HCT116 (cell line): ENCODE data around the gene LPCAT2. TPM values are rescaled to one million over a fixed set of nuclear protein-coding genes. Genes with fewer than 3 reads are reported as not detected.
A peak's percentile ranks its signal among the peaks of the same experiment; 100 is the strongest.

Experiments
- ATAC-seq: fragments of 200-7000 bp; cut with Tn5 transposase; 2 replicates; pipeline ENCODE4 v1.9.1; 2020; ENCODE audit warnings: mild to moderate bottlenecking, moderate library complexity
- BruUV-seq: library from RNA; stranded (reverse); fragments of 400-500 nt; replicated peaks from 2 replicates; lab custom pipeline; 2021; lab: Mats Ljungman, UMichigan
- CTCF ChIA-PET: fragments of 300-600 bp; sonication (Branson Sonifier 250); formaldehyde crosslinking; loops from one replicate; lab custom pipeline; 2021; ENCODE audit warnings: antibody characterized with exemption; lab: Charles Lee
- POLR2A ChIA-PET: fragments of 300-600, 350-600 bp; sonication (Branson Sonifier 250); formaldehyde crosslinking; loops from one replicate; lab custom pipeline; 2021; ENCODE audit warnings: antibody characterized with exemption; lab: Charles Lee
- RAD21 ChIA-PET, 2 experiments: fragments of 300-600 bp; sonication (Branson Sonifier 250); formaldehyde crosslinking; loops; one replicate each; lab custom pipeline; 2023; ENCODE audit warnings: low total read pairs in 2 of 2; ENCODE audit not compliant: uncharacterized antibody in 2 of 2, unreplicated experiment in 2 of 2, low non-redundant PET in 1 of 2; lab: Charles Lee
- DNase-seq: peaks from one replicate; pipeline ENCODE4 v3.0.0-alpha.2; 2010; ENCODE audit warnings: low read depth, low spot score
- H2AFZ ChIP-seq: fragments of 200-600 bp; shearing (Covaris generic), sonication (generic); 2 replicates; pipeline ENCODE4 v1.6.1; 2017; ENCODE audit warnings: low read depth, mixed run types, mixed read lengths, antibody characterized with exemption, low read length; ENCODE audit not compliant: poor library complexity, severe bottlenecking
- H3K27ac ChIP-seq: 2 replicates; pipeline ENCODE4 v1.5.1; 2012; ENCODE audit warnings: low read depth, low read length
- H3K27me3 ChIP-seq: fragments of 200-600 bp; sonication (generic); 2 replicates; pipeline ENCODE4 v1.6.1; 2016; ENCODE audit warnings: mixed run types, low read length, mixed read lengths; ENCODE audit not compliant: insufficient read depth
- H3K36me3 ChIP-seq, 2 experiments: fragments of 200-500 bp in 1 of 2; fragments of 200-600 bp in 1 of 2; sonication (Bioruptor generic) in 1 of 2; sonication (generic) in 1 of 2; 2 replicates each; pipeline versions ENCODE4 v1.5.1 to v1.6.1; 2014 to 2016; ENCODE audit warnings: low read length in 2 of 2, inconsistent platforms in 1 of 2, mixed read lengths in 1 of 2, mixed run types in 1 of 2; ENCODE audit not compliant: insufficient read depth in 2 of 2, control insufficient read depth in 1 of 2
- H3K4me1 ChIP-seq, 2 experiments: fragments of 200-600 bp in 1 of 2; sonication (generic) in 1 of 2; 2 replicates each; pipeline versions ENCODE4 v1.5.1 to v1.6.1; 2012 to 2017; ENCODE audit warnings: low read length in 2 of 2, inconsistent platforms in 1 of 2, mild to moderate bottlenecking in 1 of 2, mixed read lengths in 1 of 2, mixed run types in 1 of 2, moderate library complexity in 1 of 2; ENCODE audit not compliant: insufficient read depth in 2 of 2, control insufficient read depth in 1 of 2
- H3K4me2 ChIP-seq: fragments of 200-600 bp; sonication (generic); 2 replicates; pipeline ENCODE4 v1.6.1; 2017; ENCODE audit warnings: mixed run types, low read length, mixed read lengths
- H3K4me3 ChIP-seq, 2 experiments: fragments of 200-600 bp in 1 of 2; sonication (generic) in 1 of 2; replicated peaks in 1 of 2; 2 replicates each; pipeline ENCODE4 v1.5.1; 2011 to 2016; ENCODE audit warnings: low read length in 2 of 2, control low read depth in 1 of 2, low read depth in 1 of 2, mild to moderate bottlenecking in 1 of 2, mixed read lengths in 1 of 2, mixed run types in 1 of 2
- H3K79me2 ChIP-seq: fragments of 200-600 bp; sonication (generic); 2 replicates; pipeline ENCODE4 v1.6.1; 2017; ENCODE audit warnings: mild to moderate bottlenecking, mixed run types, low read length, moderate library complexity, mixed read lengths; ENCODE audit not compliant: insufficient read depth
- H3K9ac ChIP-seq: fragments of 200-600 bp; sonication (generic); 2 replicates; pipeline ENCODE4 v1.6.1; 2016; ENCODE audit warnings: low read length, mixed read lengths
- H3K9me2 ChIP-seq: fragments of 200-600 bp; sonication (generic), shearing (Covaris generic); 2 replicates; pipeline ENCODE4 v1.6.1; 2017; ENCODE audit warnings: mixed run types, mild to moderate bottlenecking, moderate library complexity; ENCODE audit not compliant: insufficient read depth
- H3K9me3 ChIP-seq, 2 experiments: fragments of 200-500 bp in 1 of 2; fragments of 200-600 bp in 1 of 2; sonication (Bioruptor generic) in 1 of 2; sonication (generic) in 1 of 2; 2 replicates each; pipeline ENCODE4 v1.6.1; 2014 to 2017; ENCODE audit warnings: low read length in 2 of 2, mixed read lengths in 2 of 2, inconsistent platforms in 1 of 2, low read depth in 1 of 2, mild to moderate bottlenecking in 1 of 2, mixed run types in 1 of 2, moderate library complexity in 1 of 2; ENCODE audit not compliant: control insufficient read depth in 1 of 2, insufficient read depth in 1 of 2
- H4K20me1 ChIP-seq: fragments of 200-600 bp; sonication (generic), shearing (Covaris generic); 2 replicates; pipeline ENCODE4 v1.6.1; 2017; ENCODE audit warnings: mixed run types, mild to moderate bottlenecking, moderate library complexity; ENCODE audit not compliant: insufficient read depth
- CTCF ChIP-seq, 3 experiments: fragments of 200-600 bp in 1 of 3; sonication (generic) in 1 of 3; IDR thresholded peaks in 2 of 3; conservative IDR thresholded peaks in 1 of 3; 2 replicates each; pipeline ENCODE4 v1.5.1; 2012 to 2017; ENCODE audit warnings: low read depth in 2 of 3, low read length in 2 of 3, antibody characterized with exemption in 1 of 3, borderline replicate concordance in 1 of 3, control low read depth in 1 of 3, mild to moderate bottlenecking in 1 of 3, mixed read lengths in 1 of 3, mixed run types in 1 of 3, moderate library complexity in 1 of 3; ENCODE audit not compliant: insufficient read depth in 1 of 3
- intact Hi-C: fragments of 100-400 bp; cut with micrococcal nuclease; formaldehyde crosslinking; loops from 2 replicates; pipeline ENCODE4 v1.10.0; 2022
- total RNA-seq: library from RNA; stranded (reverse); gene quantifications from one replicate; pipeline ENCODE4 v1.2.1, GENCODE V29; 2021; ENCODE audit not compliant: unreplicated experiment
- TF ChIP-seq, protein P1 (sequence below): IDR thresholded peaks from 2 replicates; pipeline ENCODE4 v1.6.1; 2011; ENCODE audit warnings: mild to moderate bottlenecking, low read length, moderate library complexity; ENCODE audit not compliant: insufficient replicate concordance; ENCODE audit errors: extremely low read depth

Gene LPCAT2
- total RNA-seq, 1 experiment from 2014 or later = 13.1 TPM

DNA sequence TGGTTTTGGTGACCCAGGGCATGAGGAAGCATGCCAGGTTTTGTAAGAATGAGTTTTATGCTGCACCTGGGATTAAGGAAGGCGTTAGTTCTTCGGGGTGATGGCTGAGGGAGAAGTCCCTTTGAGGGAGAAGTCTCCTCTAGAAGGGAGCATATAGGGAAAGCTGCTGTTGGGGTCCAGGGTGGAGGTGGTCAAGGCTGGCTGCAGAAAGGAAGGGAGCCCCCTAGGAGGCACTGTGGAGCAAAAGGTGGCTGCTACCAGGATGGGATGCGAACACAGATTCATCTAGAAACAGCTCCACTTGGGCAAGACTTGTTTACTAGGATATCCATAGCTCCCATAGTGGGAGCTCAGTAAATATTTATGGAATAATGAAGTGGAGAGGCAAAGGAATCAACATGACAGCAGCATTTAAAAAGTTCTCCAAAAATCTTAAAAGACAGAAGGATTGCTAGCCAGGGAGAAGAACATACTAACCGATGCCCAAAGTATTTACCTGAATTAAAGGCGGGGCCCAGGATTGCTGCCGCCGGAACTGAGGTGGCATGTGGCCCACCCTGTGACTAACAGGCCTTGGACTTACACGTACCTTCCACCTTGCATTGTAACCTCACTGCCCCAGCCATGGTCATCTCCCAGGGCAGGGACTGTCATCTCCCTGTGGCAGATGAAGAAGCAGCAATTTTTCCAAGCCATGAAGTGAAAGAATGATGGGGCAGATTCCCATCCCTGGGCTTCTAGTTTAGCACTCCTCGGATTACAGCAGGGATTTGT, 7.1 kb upstream of the LPCAT2 start:
- POLR2A ChIA-PET = no interaction called here
- H3K9me3 ChIP-seq = no peaks in the 10 kb centered on the region
- H3K9me2 ChIP-seq = no peaks in the 10 kb centered on the region
- intact Hi-C loops = loop anchor here (5.0 kb wide), 1 partner anchor 1181 kb away; the partner anchor contains the start of gene MT1X
- H3K4me2 ChIP-seq = peak overlapping the region; percentile 58
- RAD21 ChIA-PET = no interaction called here
- H3K79me2 ChIP-seq = no peaks in the 10 kb centered on the region
- H3K4me3 ChIP-seq = no peak overlapping the region
- DNase-seq (no peak), ATAC-seq (no peak)
- peak overlapping the region; percentile 44 for H2AFZ ChIP-seq
- CTCF ChIA-PET = interaction anchor here (0.8 to 1.9 kb wide), 8 partner anchors 29 to 57 kb away, joined by 3 to 5 read pairs (median 4); no protein-coding TSS in a partner anchor
- H3K9ac ChIP-seq = peak overlapping the region; percentile 9; the same call in 1 of the 2 replicates
- H4K20me1 ChIP-seq = no peaks in the 10 kb centered on the region
- H3K27me3 ChIP-seq = no peaks in the 10 kb centered on the region
- TF ChIP-seq CTCF (IDR thresholded peaks at IDR 0.05 in 2 of 3, conservative IDR thresholded peaks at IDR 0.05 in 1 of 3; ENCODE audit: borderline replicate concordance in 1 of 3, insufficient read depth in 1 of 3, low read depth in 2 of 3, low read length in 2 of 3) = peak in 2 of 3 experiments; percentile 60 to 62; a peak in 4 of 6 replicates
- TF ChIP-seq, protein P1, sequence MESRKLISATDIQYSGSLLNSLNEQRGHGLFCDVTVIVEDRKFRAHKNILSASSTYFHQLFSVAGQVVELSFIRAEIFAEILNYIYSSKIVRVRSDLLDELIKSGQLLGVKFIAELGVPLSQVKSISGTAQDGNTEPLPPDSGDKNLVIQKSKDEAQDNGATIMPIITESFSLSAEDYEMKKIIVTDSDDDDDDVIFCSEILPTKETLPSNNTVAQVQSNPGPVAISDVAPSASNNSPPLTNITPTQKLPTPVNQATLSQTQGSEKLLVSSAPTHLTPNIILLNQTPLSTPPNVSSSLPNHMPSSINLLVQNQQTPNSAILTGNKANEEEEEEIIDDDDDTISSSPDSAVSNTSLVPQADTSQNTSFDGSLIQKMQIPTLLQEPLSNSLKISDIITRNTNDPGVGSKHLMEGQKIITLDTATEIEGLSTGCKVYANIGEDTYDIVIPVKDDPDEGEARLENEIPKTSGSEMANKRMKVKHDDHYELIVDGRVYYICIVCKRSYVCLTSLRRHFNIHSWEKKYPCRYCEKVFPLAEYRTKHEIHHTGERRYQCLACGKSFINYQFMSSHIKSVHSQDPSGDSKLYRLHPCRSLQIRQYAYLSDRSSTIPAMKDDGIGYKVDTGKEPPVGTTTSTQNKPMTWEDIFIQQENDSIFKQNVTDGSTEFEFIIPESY = no peak
- no peak overlapping the region for H3K27ac ChIP-seq
- BruUV-seq = no TSS peak
- H3K4me1 ChIP-seq = peaks cover 27 to 45% of the 10 kb centered on the region in 2 experiments
- H3K36me3 ChIP-seq = no peaks in the 10 kb centered on the region
